SK-N-SH treated with all-trans-retinoic acid at 6 μM for 48 hours (cell line): ENCODE results near the gene CUBN.
A peak's percentile ranks its signal among the peaks of the same experiment; 100 is the strongest.

Experiments
- ATAC-seq: fragments of 200-7000 bp; cut with Tn5 transposase; 3 replicates; pipeline ENCODE4 v1.9.1; 2020; ENCODE audit warnings: mild to moderate bottlenecking, moderate library complexity
- ARNTL ChIP-seq: fragments of 450-650 bp; formaldehyde crosslinking; IDR thresholded peaks from 2 replicates; pipeline ENCODE4 v1.5.0; 2020; ENCODE audit warnings: low read depth, mild to moderate bottlenecking, moderate library complexity, borderline replicate concordance
- BACH2 ChIP-seq: fragments of 250-450 bp; sonication (Bioruptor Pico); IDR thresholded peaks from 2 replicates; pipeline ENCODE4 v1.9.0; 2021; ENCODE audit warnings: mild to moderate bottlenecking, borderline replicate concordance
- CSDC2 ChIP-seq: fragments of 250-450 bp; sonication (Bioruptor Pico); IDR thresholded peaks from 2 replicates; pipeline ENCODE4 v1.5.0; 2020; ENCODE audit warnings: mild to moderate bottlenecking, moderate library complexity
- ESRRG ChIP-seq: fragments of 250-450 bp; sonication (Bioruptor Pico); IDR thresholded peaks from 2 replicates; pipeline ENCODE4 v1.6.1; 2021; ENCODE audit warnings: mild to moderate bottlenecking
- GLIS3 ChIP-seq: fragments of 250-450 bp; sonication (Bioruptor Pico); IDR thresholded peaks from 2 replicates; pipeline ENCODE4 v1.5.0; 2020; ENCODE audit warnings: mild to moderate bottlenecking, moderate library complexity
- ISL1 ChIP-seq: fragments of 250-450 bp; sonication (Bioruptor Pico); IDR thresholded peaks from 2 replicates; pipeline ENCODE4 v2.1.2; 2022; ENCODE audit warnings: mild to moderate bottlenecking, moderate library complexity
- OSR1 ChIP-seq: fragments of 250-450 bp; sonication (Bioruptor Pico); IDR thresholded peaks from 2 replicates; pipeline ENCODE4 v1.8.0; 2022; ENCODE audit warnings: moderate library complexity, mild to moderate bottlenecking, inconsistent platforms
- PATZ1 ChIP-seq: fragments of 250-450 bp; sonication (Bioruptor Pico); IDR thresholded peaks from 2 replicates; pipeline ENCODE4 v1.8.0; 2020; ENCODE audit warnings: mild to moderate bottlenecking, moderate library complexity, borderline replicate concordance
- POU6F1 ChIP-seq: fragments of 250-450 bp; sonication (Bioruptor Pico); IDR thresholded peaks from 2 replicates; pipeline ENCODE4 v1.8.0; 2021; ENCODE audit warnings: low read depth, mild to moderate bottlenecking, moderate library complexity, borderline replicate concordance
- PPARA ChIP-seq: fragments of 250-450 bp; sonication (Bioruptor Pico); IDR thresholded peaks from 2 replicates; pipeline ENCODE4 v1.5.0; 2020; ENCODE audit warnings: mild to moderate bottlenecking, borderline replicate concordance
- RARB ChIP-seq: fragments of 250-450 bp; sonication (Bioruptor Pico); IDR thresholded peaks from 2 replicates; pipeline ENCODE4 v1.8.0; 2021; ENCODE audit warnings: mild to moderate bottlenecking, moderate library complexity
- SNAI2 ChIP-seq: fragments of 250-450 bp; sonication (Bioruptor Pico); IDR thresholded peaks from 2 replicates; pipeline ENCODE4 v1.5.0; 2020; ENCODE audit warnings: mild to moderate bottlenecking, moderate library complexity
- TCF4 ChIP-seq: fragments of 250-450 bp; sonication (Bioruptor Pico); IDR thresholded peaks from 2 replicates; pipeline ENCODE4 v1.8.0; 2021; ENCODE audit warnings: mild to moderate bottlenecking, moderate library complexity, borderline replicate concordance
- TOX ChIP-seq: fragments of 250-450 bp; sonication (Bioruptor Pico); IDR thresholded peaks from 2 replicates; pipeline ENCODE4 v1.8.0; 2021; ENCODE audit warnings: mild to moderate bottlenecking, moderate library complexity, borderline replicate concordance
- TSHZ2 ChIP-seq: fragments of 250-450 bp; sonication (Bioruptor Pico); IDR thresholded peaks from 2 replicates; pipeline ENCODE4 v1.5.0; 2020; ENCODE audit warnings: mild to moderate bottlenecking, moderate library complexity
- ZC3H10 ChIP-seq: fragments of 250-450 bp; sonication (Bioruptor Pico); IDR thresholded peaks from 2 replicates; pipeline ENCODE4 v1.5.1; 2021; ENCODE audit warnings: mild to moderate bottlenecking, moderate library complexity
- ZFP3 ChIP-seq: fragments of 250-450 bp; sonication (Bioruptor Pico); IDR thresholded peaks from 2 replicates; pipeline ENCODE4 v1.5.0; 2020; ENCODE audit warnings: mild to moderate bottlenecking, moderate library complexity
- ZFP30 ChIP-seq: fragments of 450-650 bp; formaldehyde crosslinking; IDR thresholded peaks from 2 replicates; pipeline ENCODE4 v1.5.0; 2022; ENCODE audit warnings: mild to moderate bottlenecking, moderate library complexity
- ZNF565 ChIP-seq: fragments of 450-650 bp; formaldehyde crosslinking; conservative IDR thresholded peaks from 2 replicates; pipeline ENCODE4 v1.5.0; 2020; ENCODE audit warnings: low read depth, mild to moderate bottlenecking, moderate library complexity
- ZNF70 ChIP-seq: fragments of 450-650 bp; formaldehyde crosslinking; IDR thresholded peaks from 2 replicates; pipeline ENCODE4 v1.5.0; 2020; ENCODE audit warnings: mild to moderate bottlenecking, moderate library complexity
- ZNF8 ChIP-seq: fragments of 450-650 bp; formaldehyde crosslinking; IDR thresholded peaks from 2 replicates; pipeline ENCODE4 v1.5.0; 2020; ENCODE audit warnings: mild to moderate bottlenecking, moderate library complexity

Gene CUBN

GRCh38 chr10:16817125-16818019 is 312.2 kb downstream of the CUBN start, which contains the start of gene RSU1:
Gene RSU1 (minus strand): TSS chr10:16817424. CDS start chr10:16817081, 343 bp downstream.
- TF ChIP-seq CSDC2 (CRISPR knock-in tag) (no peak), PATZ1 (CRISPR knock-in tag) (no peak), BACH2 (CRISPR knock-in tag) (no peak), ZC3H10 (CRISPR knock-in tag) (no peak), TOX (CRISPR knock-in tag) (no peak), ZFP30 (CRISPR knock-in tag) (no peak), OSR1 (CRISPR knock-in tag) (no peak), ZNF8 (CRISPR knock-in tag) (no peak), ISL1 (CRISPR knock-in tag) (no peak), ESRRG (no peak), ZNF70 (CRISPR knock-in tag) (no peak), RARB (CRISPR knock-in tag) (no peak), PPARA (no peak), SNAI2 (CRISPR knock-in tag) (no peak), TSHZ2 (CRISPR knock-in tag) (no peak), ZFP3 (CRISPR knock-in tag) (no peak), POU6F1 (CRISPR knock-in tag) (no peak), GLIS3 (CRISPR knock-in tag) (no peak), ZNF565 (CRISPR knock-in tag) (no peak), TCF4 (CRISPR knock-in tag) (no peak)
- TF ChIP-seq, all 23 proteins: peak for 0
- ATAC-seq = peak; percentile 98

GRCh38 chr10:16816830-16817124 is 312.8 kb downstream of the CUBN start:
- ATAC-seq = no peak
- TF ChIP-seq TCF4 (CRISPR knock-in tag) = no peak
- TF ChIP-seq, all 23 proteins: peak for 0

- TF ChIP-seq ISL1 (CRISPR knock-in tag) (no peak), SNAI2 (CRISPR knock-in tag) (no peak), BACH2 (CRISPR knock-in tag) (no peak), POU6F1 (CRISPR knock-in tag) (no peak), ZFP30 (CRISPR knock-in tag) (no peak), TSHZ2 (CRISPR knock-in tag) (no peak), ZNF70 (CRISPR knock-in tag) (no peak), TOX (CRISPR knock-in tag) (no peak), TCF4 (CRISPR knock-in tag) (no peak), ZFP3 (CRISPR knock-in tag) (no peak), ARNTL (no peak), PPARA (no peak), PATZ1 (CRISPR knock-in tag) (no peak)
- no peak for ATAC-seq
These were observed 313.4 kb downstream of the CUBN start for GRCh38 chr10:16816171-16816570.
